Measurements from ENCODE around the gene CAPN5. TPM values are rescaled to one million over a fixed set of nuclear protein-coding genes. Genes with fewer than 3 reads are reported as not detected.
"Not testable (repeated sequence)": the region's sequence is repeated elsewhere in the genome, so short reads cannot be mapped to it uniquely, and the experiment has no call there.

Gene CAPN5
- total RNA-seq, 2 experiments from 2014 or later, result 0.99 to 1.0 TPM

DNA sequence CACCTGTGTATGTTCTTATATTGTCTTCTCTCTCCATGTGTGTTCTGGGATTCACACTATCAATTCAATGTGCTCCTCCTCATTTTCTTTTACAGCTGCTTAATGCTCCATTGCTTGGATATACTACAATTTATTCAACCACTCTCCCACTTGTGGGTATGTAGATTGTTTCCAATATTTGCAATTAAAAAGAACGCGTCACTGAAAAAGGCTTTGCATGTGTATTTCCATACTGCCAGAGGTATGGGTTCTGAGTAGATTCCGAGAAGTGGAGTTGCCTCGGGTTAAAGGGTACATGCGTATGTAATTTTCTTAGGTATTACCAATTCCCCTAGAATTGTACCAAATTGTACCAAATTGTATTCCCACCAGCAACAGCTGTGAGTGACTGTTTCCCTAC, 7.0 kb upstream of the CAPN5 start:
- ChIA-PET CTCF (no interaction called here), POLR2A (no interaction called here)

DNA sequence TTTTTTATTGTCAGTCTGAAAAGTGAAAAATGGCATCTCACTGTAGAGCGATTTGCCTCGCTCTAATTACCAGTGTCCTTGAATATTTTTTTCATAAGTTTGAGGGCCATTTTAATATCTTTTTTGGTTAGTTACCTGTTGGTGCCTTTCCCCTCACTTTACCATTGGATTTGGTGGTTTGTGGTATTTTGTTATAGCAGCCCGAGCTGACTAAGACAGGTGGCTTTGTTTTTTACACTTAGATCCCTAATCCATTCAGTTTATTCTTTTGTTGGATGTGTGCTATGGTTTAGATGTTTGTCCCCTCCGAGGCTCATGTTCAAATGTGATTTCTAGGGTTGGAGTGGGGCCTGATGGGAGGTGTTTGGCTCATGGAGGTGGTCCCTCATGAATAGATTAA, 6.5 kb upstream of the CAPN5 start:
- CTCF ChIA-PET, result no interaction called here

DNA sequence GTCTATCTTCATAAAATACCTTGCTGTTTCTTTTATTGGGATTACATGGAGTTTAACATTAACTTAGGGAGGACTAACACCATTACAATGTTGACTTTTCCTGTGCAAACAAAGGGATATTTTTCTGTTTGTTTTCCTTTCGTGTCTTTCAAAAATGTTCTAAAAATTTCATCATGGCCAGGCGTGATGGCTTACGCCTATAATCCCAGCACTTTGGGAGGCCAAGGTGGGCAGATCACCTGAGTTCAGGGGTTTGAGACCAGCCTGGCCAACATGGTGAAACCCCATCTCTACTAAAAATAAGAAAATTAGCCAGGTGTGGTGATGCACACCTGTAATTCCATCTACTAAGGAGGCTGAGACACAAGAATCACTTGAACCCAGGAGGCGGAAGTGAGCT, 5.5 kb upstream of the CAPN5 start:
- CTCF ChIA-PET, result interaction anchor here (1.9 kb wide), 1 partner anchor 14 kb away, joined by 5 read pairs; no protein-coding TSS in a partner anchor
- POLR2A ChIA-PET, result not testable (repeated sequence)

More for the DNA sequence above, 6.5 kb upstream of the CAPN5 start:
- POLR2A ChIA-PET, result no interaction called here

- CTCF ChIA-PET, result interaction anchor here (1.1 to 3.1 kb wide), 3 partner anchors 15 to 29 kb away, joined by 3 to 12 read pairs (median 5); no protein-coding TSS in a partner anchor
- POLR2A ChIA-PET, result no interaction called here
Measured at GRCh38 chr11:77062924-77063323, 3.8 kb upstream of the CAPN5 start.

DNA sequence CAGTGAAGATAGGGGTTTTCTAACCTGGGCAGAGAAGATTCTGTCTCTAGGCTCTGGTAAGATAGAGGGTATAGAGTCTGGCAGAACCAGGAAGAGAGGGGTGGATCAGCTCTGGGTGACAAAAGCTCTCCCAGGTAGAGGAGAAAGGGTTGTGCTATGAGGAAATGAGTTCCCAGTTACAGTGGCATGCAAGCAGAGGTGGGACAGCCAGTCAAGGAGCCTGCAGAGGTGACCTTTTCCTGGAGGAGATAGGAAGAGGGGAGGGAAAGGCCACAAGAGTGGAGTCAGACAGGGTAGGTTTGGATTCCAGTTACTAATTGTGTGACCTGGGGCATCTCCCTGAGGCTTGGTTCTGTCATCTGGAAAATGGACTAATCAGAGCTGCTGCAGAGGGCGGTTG, 3.4 kb upstream of the CAPN5 start:
- POLR2A ChIA-PET, result no interaction called here
- CTCF ChIA-PET, result interaction anchor here (1.1 to 3.1 kb wide), 2 partner anchors 16 to 28 kb away, joined by 3 to 12 read pairs; no protein-coding TSS in a partner anchor

DNA sequence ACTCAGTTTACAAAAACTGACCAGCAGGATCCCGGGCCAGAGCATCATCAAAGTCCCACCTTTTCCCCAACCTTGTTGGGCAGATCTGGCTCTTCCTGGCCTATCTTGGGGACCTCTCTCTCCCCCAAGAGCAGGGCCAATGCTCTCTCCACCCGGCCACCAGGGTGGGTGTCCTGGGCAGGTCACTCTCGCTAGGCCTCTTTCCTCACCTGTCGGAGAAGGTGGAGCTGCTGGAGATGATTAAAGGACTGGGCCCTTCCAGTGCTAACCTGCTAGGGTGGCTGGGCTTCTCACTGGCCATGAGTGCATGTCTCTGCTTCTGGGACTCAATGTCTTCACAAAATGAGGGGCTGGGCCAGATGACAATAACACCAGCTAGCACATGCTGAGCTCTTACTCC, 2.9 kb upstream of the CAPN5 start:
- ChIA-PET POLR2A (no interaction called here), CTCF (interaction anchor here (1.1 to 3.1 kb wide), 2 partner anchors 16 to 28 kb away, joined by 3 to 12 read pairs; no protein-coding TSS in a partner anchor)

- ChIA-PET CTCF (interaction anchor here (1.1 to 3.1 kb wide), 3 partner anchors 11 to 27 kb away, joined by 4 to 12 read pairs (median 12); no protein-coding TSS in a partner anchor), POLR2A (no interaction called here)
Measured at GRCh38 chr11:77064648-77065217, 2.0 kb upstream of the CAPN5 start.

DNA sequence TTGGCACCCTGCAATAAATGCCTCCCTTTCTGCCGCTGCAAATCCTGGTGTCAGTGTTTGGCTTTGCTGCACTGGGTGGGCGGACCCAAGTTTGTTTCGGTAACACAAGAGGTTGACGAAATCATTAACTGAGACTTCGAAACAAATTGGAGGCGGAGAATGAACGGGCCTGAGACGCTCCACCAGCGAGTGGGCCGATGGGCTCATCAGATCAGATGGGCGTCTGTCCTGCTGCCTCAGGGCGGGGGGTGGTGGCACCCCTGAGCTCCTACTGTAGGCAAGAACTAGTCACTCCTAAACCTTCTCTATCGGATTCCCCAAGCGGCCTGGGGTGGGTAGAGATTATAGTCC, 918 bp upstream of the CAPN5 start:
- POLR2A ChIA-PET, result interaction anchor here (0.5 kb wide), 1 partner anchor 19 kb away, joined by 3 read pairs; no protein-coding TSS in a partner anchor
- CTCF ChIA-PET, result interaction anchor here (1.0 to 3.1 kb wide), 4 partner anchors 12 to 26 kb away, joined by 3 to 12 read pairs (median 8); no protein-coding TSS in a partner anchor

DNA sequence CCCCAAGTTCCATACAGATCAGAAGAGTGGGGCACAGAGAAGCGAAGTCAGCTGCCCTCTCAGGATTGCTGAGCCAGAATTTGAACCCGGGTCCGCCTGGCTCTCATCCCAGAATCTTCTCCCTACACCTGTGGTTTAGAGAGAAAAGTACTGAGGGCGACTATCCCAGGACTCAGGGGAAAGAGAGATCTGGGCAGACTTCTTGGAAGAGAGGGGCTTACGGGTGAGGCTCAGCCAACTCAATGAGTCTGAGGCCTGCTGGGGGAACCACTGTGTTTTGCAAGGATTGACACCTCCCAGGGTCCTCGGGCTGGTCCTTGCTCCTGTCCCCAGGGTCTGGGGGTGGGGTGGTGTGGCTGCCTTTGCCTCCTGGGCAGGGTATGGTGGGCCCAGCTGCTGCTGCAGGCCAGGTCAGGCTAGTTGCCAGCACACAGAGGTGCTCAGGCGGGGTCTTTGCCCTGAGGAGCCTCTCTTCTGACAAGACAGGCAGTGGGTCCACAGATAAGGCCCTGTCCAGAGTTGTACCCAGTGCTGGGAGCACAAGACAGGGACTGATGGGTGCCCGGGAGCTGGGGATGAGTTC, 1.2 kb downstream of the CAPN5 start:
- CTCF ChIA-PET, result no interaction called here
- POLR2A ChIA-PET, result no interaction called here

- ChIA-PET POLR2A (no interaction called here), CTCF (interaction anchor here (0.6 kb wide), 1 partner anchor 22 kb away, joined by 5 read pairs; no protein-coding TSS in a partner anchor)
Measured at GRCh38 chr11:77068457-77069335, 1.9 kb downstream of the CAPN5 start.

GRCh38 chr11:77069336-77069968, 2.7 kb downstream of the CAPN5 start:
- POLR2A ChIA-PET, result no interaction called here

GRCh38 chr11:77069969-77070582, 3.3 kb downstream of the CAPN5 start:
- ChIA-PET CTCF (interaction anchor here (1.3 kb wide), 1 partner anchor 12 kb away, joined by 4 read pairs; no protein-coding TSS in a partner anchor), POLR2A (no interaction called here)

More at GRCh38 chr11:77069336-77069968, 2.7 kb downstream of the CAPN5 start:
- CTCF ChIA-PET, result interaction anchor here (0.6 to 1.3 kb wide), 2 partner anchors 11 to 22 kb away, joined by 4 to 5 read pairs; no protein-coding TSS in a partner anchor

DNA sequence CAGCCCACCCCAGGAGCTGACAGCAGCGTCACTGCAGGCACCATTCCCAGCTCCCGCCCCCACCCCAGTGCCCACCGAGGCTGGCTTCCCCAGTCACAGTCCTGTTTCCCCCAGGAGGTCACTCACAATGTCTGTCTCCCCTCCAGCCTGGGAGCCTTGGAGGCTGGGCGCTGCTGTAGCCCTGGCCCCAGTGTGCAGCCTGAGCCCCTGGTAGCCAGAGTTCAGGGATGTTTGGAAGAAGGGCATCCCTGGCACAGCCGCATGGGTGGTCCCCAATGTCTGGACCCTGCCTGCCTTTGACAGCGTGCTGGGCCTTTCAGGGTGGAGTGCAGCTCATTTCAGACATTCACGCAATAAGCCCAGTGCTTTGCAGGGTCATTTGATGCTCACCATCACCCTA, 4.3 kb downstream of the CAPN5 start:
- POLR2A ChIA-PET, result no interaction called here
- CTCF ChIA-PET, result interaction anchor here (1.3 kb wide), 1 partner anchor 13 kb away, joined by 4 read pairs; no protein-coding TSS in a partner anchor

GRCh38 chr11:77071671-77072605, 5.2 kb downstream of the CAPN5 start:
- ChIA-PET CTCF (no interaction called here), POLR2A (interaction anchor here (1.5 kb wide), 1 partner anchor 10 kb away, joined by 4 read pairs; no protein-coding TSS in a partner anchor)

DNA sequence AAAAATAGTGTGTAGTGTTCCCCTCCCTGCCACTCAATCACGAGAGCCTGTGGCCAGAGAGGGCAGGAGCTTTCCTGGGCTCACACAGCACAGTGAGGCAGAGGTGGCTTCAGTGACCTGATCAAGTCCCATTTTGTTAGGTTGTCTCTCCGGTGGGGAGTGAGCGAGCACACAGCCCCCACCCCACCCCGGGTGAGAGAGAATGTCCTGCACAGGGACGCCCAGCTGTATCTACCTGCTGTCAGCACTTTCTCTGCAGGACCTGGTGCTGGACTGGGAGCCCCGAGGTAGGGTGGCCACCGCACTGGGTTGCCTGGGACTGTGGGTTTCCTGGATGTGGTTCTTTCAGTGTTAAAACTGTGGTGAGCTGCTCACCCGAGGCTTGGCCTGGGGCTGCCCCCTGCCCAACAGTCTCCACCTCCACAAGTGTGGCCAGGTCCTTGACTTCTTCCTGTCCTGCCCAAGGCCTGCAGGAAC, 6.1 kb downstream of the CAPN5 start:
- CTCF ChIA-PET, result no interaction called here

DNA sequence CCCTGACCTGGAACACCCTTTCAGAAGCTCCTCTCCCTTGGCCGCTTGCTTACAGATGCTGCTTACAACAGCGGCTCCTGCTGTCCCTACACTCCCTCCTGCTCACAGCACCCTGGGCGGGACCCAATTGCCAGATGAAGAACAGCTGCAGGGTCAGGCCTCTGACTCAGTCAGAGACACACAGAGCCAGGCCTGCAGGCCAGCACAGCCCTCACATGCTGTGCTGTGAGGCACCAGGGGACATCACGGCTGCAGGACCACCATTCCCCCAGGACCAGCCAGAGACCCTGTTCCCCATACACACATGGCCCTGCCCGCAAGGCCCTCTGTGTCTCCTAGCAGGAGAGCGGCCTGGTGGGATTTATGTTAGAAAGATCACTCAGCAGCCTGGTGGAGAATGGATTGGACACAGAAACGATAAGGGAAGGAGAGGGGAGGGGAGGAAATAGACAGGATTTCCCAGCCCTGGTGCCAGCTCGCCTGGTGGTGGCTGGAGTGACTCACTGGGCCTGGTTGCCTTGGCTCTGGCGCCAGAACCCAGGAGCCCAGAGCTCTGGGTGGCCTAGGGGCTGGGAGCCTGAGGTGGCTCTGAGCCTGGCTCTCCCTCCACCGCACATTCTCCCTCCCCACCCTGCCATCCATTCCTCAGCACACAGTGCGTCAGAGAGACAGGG, 6.7 kb downstream of the CAPN5 start:
- ChIA-PET CTCF (no interaction called here), POLR2A (interaction anchor here (1.5 kb wide), 1 partner anchor 9 kb away, joined by 4 read pairs; no protein-coding TSS in a partner anchor)

More for the DNA sequence above, 6.1 kb downstream of the CAPN5 start:
- POLR2A ChIA-PET, result interaction anchor here (1.5 kb wide), 1 partner anchor 9 kb away, joined by 4 read pairs; no protein-coding TSS in a partner anchor

- POLR2A ChIA-PET, result no interaction called here
- CTCF ChIA-PET, result no interaction called here
Measured at GRCh38 chr11:77074205-77074604, 7.4 kb downstream of the CAPN5 start.

Data from activated CD8-positive, alpha-beta memory T cell treated with anti-CD3 and anti-CD28 coated beads for 36 hours (primary cell).